MCF 10A (cell line): ENCODE measurements around the gene ADAM12. TPM values are rescaled to one million over a fixed set of nuclear protein-coding genes. Genes with fewer than 3 reads are reported as not detected.

Experiments used
- BruUV-seq: library from RNA; stranded (reverse); fragments of 400-500 nt; replicated peaks from 2 replicates; lab custom pipeline; 2021; lab: Mats Ljungman, UMichigan
- CTCF ChIA-PET: fragments of 300-600 bp; sonication (Branson Sonifier 250); formaldehyde crosslinking; extraction: SDS; loops from one replicate; lab custom pipeline; 2021; ENCODE audit warnings: antibody characterized with exemption, inconsistent platforms; lab: Yijun Ruan, JAX
- POLR2A ChIA-PET: fragments of 300-600, 350-650 bp; sonication (Branson Sonifier 250); formaldehyde crosslinking; extraction: SDS; loops from one replicate; lab custom pipeline; 2020; ENCODE audit warnings: antibody characterized with exemption, inconsistent platforms; lab: Yijun Ruan, JAX
- DNase-seq: peaks from one replicate; pipeline ENCODE4 v3.0.0-alpha.2; 2018; ENCODE audit not compliant: unreplicated experiment
- H3K27ac Mint-ChIP-seq: one replicate; pipeline ENCODE4 v1.8.0; 2022; ENCODE audit warnings: mild to moderate bottlenecking, low read depth, mixed read lengths; ENCODE audit not compliant: unreplicated experiment
- H3K27me3 Mint-ChIP-seq: one replicate; pipeline ENCODE4 v1.8.0; 2022; ENCODE audit warnings: mixed read lengths; ENCODE audit not compliant: insufficient read depth, unreplicated experiment
- H3K36me3 Mint-ChIP-seq: one replicate; pipeline ENCODE4 v1.8.0; 2022; ENCODE audit warnings: mild to moderate bottlenecking, moderate library complexity, mixed read lengths; ENCODE audit not compliant: insufficient read depth, unreplicated experiment
- H3K4me1 Mint-ChIP-seq: one replicate; pipeline ENCODE4 v1.8.0; 2022; ENCODE audit warnings: mixed read lengths; ENCODE audit not compliant: insufficient read depth, unreplicated experiment
- H3K4me3 Mint-ChIP-seq: one replicate; pipeline ENCODE4 v1.8.0; 2022; ENCODE audit warnings: mild to moderate bottlenecking, moderate library complexity, mixed read lengths; ENCODE audit not compliant: unreplicated experiment
- H3K9me3 Mint-ChIP-seq: one replicate; pipeline ENCODE4 v1.8.0; 2022; ENCODE audit warnings: mixed read lengths; ENCODE audit not compliant: unreplicated experiment
- intact Hi-C: fragments of 100-400 bp; cut with micrococcal nuclease; formaldehyde crosslinking; loops from 2 replicates; pipeline ENCODE4 v1.14.1; 2022
- total RNA-seq: library from RNA; stranded (reverse); gene quantifications from 2 replicates; pipeline ENCODE4 v1.2.3, GENCODE V29; 2022
- TF ChIP-seq, protein P1 (sequence below): fragments of 200-600 bp; IDR thresholded peaks from one replicate; pipeline ENCODE4 v1.8.0; 2022; ENCODE audit warnings: antibody characterized with exemption, mild to moderate bottlenecking; ENCODE audit not compliant: unreplicated experiment

ADAM12 gene
- total RNA-seq, 1 experiment from 2014 or later = 2.2 TPM

DNA sequence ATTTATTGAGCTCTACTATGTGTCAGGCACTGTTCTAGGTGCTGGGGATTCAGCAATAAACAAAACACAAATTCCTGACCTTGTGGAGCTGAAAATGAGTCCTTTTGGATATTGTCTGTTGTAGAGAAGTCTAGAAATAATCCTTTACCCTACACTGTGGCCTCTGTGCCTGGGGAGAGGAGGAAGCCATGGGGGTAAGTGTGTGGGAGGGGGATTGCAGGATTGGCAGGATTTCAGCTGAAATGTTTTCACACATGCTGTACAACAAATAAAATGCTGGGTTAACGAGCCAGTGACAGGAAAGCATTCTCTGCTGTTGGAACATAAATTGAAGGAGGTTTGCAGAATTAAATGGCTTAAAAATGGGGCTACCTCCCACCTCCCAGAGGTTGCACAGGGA lies 302.5 kb downstream of the ADAM12 start:
- POLR2A ChIA-PET = no interaction called here
- Mint-ChIP-seq H3K27me3 (no peaks in the 10 kb centered on the region), H3K4me1 (no peaks in the 10 kb centered on the region)

DNA sequence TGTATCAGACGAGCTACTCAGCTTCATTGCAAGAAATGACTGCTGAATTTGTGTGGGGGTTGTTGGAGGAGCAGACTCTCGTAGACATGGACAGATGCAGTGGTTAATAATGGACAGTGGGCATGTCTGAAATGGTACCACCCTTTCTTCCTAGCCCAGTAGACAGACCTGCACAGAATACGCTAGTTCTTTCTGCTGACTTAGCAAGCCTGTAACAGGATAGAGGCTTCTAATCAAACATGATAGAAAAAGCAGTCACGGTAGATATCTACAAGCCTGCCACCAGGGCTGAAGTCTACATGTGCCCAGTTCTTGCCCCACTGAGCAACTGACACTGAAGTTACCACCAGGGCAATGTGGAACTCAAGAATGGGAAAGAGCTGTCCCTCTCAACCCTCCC lies 303.9 kb downstream of the ADAM12 start:
- Mint-ChIP-seq H3K27me3 (no peaks in the 10 kb centered on the region), H3K4me1 (no peaks in the 10 kb centered on the region), H3K9me3 (no peaks in the 10 kb centered on the region), H3K27ac (no peak overlapping the region), H3K36me3 (no peaks in the 10 kb centered on the region), H3K4me3 (no peak overlapping the region)
- BruUV-seq = no TSS peak
- intact Hi-C loops = no loop called here
- DNase-seq = no peak
- ChIA-PET CTCF (interaction anchor here (1.2 kb wide), 1 partner anchor 215 kb away, joined by 3 read pairs; no protein-coding TSS in a partner anchor), POLR2A (no interaction called here)
- TF ChIP-seq, protein P1, sequence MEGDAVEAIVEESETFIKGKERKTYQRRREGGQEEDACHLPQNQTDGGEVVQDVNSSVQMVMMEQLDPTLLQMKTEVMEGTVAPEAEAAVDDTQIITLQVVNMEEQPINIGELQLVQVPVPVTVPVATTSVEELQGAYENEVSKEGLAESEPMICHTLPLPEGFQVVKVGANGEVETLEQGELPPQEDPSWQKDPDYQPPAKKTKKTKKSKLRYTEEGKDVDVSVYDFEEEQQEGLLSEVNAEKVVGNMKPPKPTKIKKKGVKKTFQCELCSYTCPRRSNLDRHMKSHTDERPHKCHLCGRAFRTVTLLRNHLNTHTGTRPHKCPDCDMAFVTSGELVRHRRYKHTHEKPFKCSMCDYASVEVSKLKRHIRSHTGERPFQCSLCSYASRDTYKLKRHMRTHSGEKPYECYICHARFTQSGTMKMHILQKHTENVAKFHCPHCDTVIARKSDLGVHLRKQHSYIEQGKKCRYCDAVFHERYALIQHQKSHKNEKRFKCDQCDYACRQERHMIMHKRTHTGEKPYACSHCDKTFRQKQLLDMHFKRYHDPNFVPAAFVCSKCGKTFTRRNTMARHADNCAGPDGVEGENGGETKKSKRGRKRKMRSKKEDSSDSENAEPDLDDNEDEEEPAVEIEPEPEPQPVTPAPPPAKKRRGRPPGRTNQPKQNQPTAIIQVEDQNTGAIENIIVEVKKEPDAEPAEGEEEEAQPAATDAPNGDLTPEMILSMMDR = no peak

More for the DNA sequence above, 302.5 kb downstream of the ADAM12 start:
- intact Hi-C loops = no loop called here
- Mint-ChIP-seq H3K36me3 (no peaks in the 10 kb centered on the region), H3K9me3 (no peaks in the 10 kb centered on the region), H3K27ac (no peak overlapping the region), H3K4me3 (no peak overlapping the region)
- TF ChIP-seq, protein P1 = no peak
- BruUV-seq = no TSS peak
- no peak for DNase-seq
- CTCF ChIA-PET = interaction anchor here (1.7 kb wide), 1 partner anchor 12 kb away, joined by 3 read pairs; no protein-coding TSS in a partner anchor

DNA sequence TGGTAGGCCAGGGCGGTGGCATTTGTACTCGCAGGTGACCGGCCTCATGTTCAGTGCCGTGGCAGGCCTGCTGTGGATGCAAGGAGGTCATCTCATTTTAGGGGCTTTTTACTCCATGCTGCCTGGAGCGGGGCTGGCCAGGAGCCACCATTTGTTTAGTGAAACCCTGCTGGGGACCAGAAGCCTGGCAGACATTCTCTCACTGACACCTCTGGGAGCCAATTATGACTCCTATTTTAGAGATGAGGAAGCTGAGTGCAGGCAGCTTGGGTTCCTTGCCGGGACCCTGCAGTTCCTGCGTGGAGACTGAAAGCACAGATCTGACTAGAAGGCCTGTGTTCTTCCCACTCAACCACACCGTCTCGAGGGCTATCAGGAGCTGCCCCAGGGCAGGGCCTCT lies 305.3 kb downstream of the ADAM12 start:
- intact Hi-C loops = no loop called here
- no peaks in the 10 kb centered on the region for H3K27me3 Mint-ChIP-seq
- no TSS peak for BruUV-seq
- no peaks in the 10 kb centered on the region for H3K9me3 Mint-ChIP-seq
- no peaks in the 10 kb centered on the region for H3K36me3 Mint-ChIP-seq
- H3K4me3 Mint-ChIP-seq = no peak overlapping the region
- TF ChIP-seq, protein P1 = no peak
- no peaks in the 10 kb centered on the region for H3K4me1 Mint-ChIP-seq
- ChIA-PET POLR2A (no interaction called here), CTCF (interaction anchor here (1.2 kb wide), 1 partner anchor 214 kb away, joined by 3 read pairs; no protein-coding TSS in a partner anchor)
- H3K27ac Mint-ChIP-seq = no peak overlapping the region
- DNase-seq = no peak

DNA sequence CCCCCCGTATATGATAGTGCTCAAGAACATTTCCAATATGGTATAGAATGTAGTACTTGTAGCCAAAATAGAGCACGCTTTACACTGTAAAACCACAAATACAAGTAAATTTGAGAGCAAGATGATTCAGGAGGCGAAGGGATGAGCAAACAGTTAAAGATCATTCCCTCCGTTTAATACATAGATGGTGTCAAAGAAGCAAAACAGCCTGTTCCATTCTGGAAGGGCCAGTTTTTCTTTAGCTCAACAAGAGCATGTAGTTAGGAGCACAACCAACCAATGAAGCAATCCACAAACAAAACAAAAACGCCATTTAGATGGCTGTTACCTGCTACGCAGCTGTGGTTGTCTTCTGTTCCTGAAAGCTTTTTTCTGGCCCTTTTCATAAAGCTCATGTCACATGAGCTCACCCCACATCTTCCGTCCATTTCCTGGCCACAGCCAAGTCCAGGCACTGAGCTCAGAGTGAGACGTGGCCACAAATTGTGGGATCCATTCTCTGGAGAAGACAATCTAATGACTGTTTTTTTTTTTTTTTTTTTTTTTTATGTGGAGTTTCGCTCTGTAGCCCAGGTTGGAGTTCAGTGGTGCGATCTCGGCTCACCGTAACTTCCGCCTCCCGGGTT lies 306.3 kb downstream of the ADAM12 start:
- no peaks in the 10 kb centered on the region for H3K36me3 Mint-ChIP-seq
- ChIA-PET CTCF (interaction anchor here (0.5 to 0.9 kb wide), 4 partner anchors 12 to 35 kb away, joined by 3 read pairs; no protein-coding TSS in a partner anchor), POLR2A (interaction anchor here (0.6 kb wide), 1 partner anchor 65 kb away, joined by 3 read pairs; no protein-coding TSS in a partner anchor)
- H3K4me1 Mint-ChIP-seq = no peaks in the 10 kb centered on the region
- H3K27me3 Mint-ChIP-seq = no peaks in the 10 kb centered on the region
- intact Hi-C loops = no loop called here
- no peaks in the 10 kb centered on the region for H3K9me3 Mint-ChIP-seq
- no peak overlapping the region for H3K4me3 Mint-ChIP-seq
- TF ChIP-seq, protein P1 = no peak
- no TSS peak for BruUV-seq
- no peak overlapping the region for H3K27ac Mint-ChIP-seq
- DNase-seq = no peak
